GM12801 (cell line): Measurements from ENCODE around the gene ST6GALNAC2.

Experiments used
- TF ChIP-seq, protein P1 (sequence below): IDR thresholded peaks from one replicate; pipeline ENCODE4 v1.5.1; 2011; ENCODE audit warnings: control low read depth; ENCODE audit not compliant: insufficient read length; ENCODE audit errors: extremely low read depth

ST6GALNAC2 gene

DNA sequence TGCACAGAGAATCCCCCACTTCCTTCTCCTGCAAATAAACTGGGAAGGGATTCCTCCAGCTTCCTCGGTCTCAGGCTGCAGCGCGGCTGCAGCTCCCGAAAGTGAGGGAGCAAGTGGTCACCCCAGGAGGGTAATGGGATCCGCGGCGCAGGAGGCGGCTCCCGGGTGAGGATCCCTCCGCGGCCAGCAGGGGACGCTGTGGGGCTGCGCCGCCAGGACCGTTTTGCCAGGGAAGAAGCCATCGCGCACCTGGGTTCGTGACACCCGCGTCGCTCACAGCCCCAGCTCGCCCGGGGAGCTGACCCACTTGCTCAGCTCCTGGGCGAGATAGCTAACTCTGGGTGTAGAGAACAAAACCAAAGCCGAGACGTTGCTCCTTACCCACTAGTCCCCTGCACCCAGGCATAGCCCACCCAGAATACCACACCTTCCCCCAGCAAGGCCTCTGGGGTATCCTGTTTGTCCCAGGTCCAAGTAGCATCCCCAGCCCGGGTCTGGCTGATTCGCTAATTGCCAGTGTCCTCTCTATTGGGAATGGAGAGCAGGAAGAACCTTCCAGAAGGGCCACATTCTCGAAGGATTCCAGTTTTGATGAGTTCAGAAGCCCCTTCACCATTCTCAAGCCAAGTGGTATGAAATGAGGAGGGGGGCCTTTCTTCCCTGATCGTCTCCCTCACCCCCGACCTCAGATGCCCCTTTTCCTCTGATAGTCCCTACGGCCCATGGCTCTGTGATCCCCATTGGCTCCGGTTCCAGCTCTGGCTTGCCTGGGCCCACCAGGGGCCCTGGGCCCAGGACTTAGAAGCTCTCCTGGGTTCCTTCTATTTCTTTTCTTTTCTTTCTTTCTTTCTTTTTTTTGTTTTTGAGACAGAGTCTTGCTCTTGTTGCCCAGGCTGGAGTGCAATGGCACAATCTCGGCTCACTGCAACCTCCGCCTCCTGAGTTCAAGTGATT, 62.3 kb downstream of the ST6GALNAC2 start:
- TF ChIP-seq, protein P1, sequence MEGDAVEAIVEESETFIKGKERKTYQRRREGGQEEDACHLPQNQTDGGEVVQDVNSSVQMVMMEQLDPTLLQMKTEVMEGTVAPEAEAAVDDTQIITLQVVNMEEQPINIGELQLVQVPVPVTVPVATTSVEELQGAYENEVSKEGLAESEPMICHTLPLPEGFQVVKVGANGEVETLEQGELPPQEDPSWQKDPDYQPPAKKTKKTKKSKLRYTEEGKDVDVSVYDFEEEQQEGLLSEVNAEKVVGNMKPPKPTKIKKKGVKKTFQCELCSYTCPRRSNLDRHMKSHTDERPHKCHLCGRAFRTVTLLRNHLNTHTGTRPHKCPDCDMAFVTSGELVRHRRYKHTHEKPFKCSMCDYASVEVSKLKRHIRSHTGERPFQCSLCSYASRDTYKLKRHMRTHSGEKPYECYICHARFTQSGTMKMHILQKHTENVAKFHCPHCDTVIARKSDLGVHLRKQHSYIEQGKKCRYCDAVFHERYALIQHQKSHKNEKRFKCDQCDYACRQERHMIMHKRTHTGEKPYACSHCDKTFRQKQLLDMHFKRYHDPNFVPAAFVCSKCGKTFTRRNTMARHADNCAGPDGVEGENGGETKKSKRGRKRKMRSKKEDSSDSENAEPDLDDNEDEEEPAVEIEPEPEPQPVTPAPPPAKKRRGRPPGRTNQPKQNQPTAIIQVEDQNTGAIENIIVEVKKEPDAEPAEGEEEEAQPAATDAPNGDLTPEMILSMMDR = peak; percentile 8

- TF ChIP-seq, protein P1 = no peak
These were observed 64.4 kb downstream of the ST6GALNAC2 start for GRCh38 chr17:76521262-76521661.

DNA sequence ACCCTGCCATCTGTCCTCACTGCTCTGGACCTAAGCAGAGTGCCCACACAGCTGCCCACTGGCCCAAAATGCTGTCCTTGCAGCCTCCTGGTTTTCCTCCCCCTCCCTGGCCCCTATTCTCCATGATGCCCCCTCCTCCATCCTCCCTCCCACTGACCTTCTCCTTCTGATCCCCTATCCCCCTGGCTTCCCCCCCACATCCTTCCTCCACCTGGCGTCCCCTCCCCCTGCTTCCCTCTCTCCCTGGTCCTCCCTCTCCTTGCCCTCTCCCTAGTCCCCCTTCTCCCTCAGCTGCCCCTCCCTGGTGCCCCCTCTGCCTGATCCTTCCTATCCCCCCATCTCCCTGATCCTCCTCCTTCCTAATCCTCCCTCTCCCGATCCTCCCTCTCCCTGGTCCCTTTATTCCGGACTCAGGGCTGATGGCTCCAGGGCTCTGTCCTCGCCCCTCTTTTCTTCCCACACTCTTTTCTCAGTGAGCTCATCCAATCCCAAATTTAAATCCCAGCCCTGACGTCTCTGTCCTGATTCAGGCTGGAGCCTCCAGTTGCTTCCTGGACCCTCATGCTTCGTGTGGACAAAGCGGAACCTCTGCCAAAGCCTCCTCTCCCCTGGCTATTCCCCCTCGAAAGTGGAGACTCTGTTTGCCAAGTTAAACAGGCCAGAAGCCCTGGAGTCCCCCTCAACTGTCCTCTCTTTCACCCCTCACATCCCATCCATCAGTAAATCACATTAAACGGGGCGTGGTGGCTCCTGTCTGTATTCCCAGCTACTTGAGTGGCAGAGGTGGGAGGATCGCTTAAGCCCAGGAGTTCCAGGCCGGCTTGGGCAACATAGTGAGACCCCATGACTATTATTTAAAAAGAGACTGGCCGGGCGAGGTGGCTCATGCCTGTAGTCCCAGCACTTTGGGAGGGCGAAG, 66.4 kb downstream of the ST6GALNAC2 start:
- TF ChIP-seq, protein P1 = no peak

DNA sequence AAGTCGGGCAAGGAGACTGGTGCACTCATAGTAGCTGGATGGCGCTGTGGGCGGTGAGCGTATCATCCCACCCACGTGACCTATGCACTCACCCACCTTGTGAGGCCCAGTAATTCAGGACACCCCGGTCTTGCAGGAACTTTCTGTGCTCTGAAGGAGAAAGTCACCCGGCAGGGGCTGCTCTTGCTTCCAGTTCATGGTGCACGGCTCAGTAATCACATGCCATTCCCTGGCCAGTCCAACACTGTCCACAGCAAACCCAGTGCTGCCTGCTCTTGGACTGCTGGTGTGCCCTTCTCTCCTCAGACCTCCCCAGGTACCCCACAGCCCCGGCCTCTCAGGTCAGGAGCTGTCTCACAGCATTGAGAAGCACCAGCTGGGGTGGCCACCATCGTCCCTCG, 68.0 kb downstream of the ST6GALNAC2 start:
- TF ChIP-seq, protein P1 = no peak
